Cardiac muscle cell (in vitro differentiated cells and primary cell): ENCODE data around the gene OTUD7B. TPM values are rescaled to one million over a fixed set of nuclear protein-coding genes. Genes with fewer than 3 reads are reported as not detected.

Source experiments
- DNase-seq, 2 donors: peaks; one replicate each; pipeline versions ENCODE4 v3.0.0 to v3.0.0-alpha.2; 2010 to 2017; ENCODE audit warnings: low read depth in 1 of 2, low spot score in 1 of 2
- H3K27ac ChIP-seq: fragments of 200-600 bp; sonication (generic); 2 replicates; pipeline ENCODE4 v1.5.1; 2016
- H3K27me3 ChIP-seq: fragments of 200-600 bp; sonication (generic); 2 replicates; pipeline ENCODE4 v1.6.0; 2016; ENCODE audit warnings: control low read depth
- H3K36me3 ChIP-seq: fragments of 200-600 bp; sonication (generic); 2 replicates; pipeline ENCODE4 v1.5.1; 2016; ENCODE audit warnings: control low read depth
- H3K4me1 ChIP-seq: fragments of 200-600 bp; sonication (generic); 2 replicates; pipeline ENCODE4 v1.8.1; 2017; ENCODE audit warnings: low read depth, mild to moderate bottlenecking, mixed run types
- H3K4me3 ChIP-seq: fragments of 200-600 bp; sonication (generic); 2 replicates; pipeline ENCODE4 v1.5.1; 2016; ENCODE audit warnings: mild to moderate bottlenecking
- H3K9me3 ChIP-seq: fragments of 200-600 bp; sonication (generic); 2 replicates; pipeline ENCODE4 v1.5.1; 2017; ENCODE audit warnings: low read depth, mild to moderate bottlenecking, control low read depth
- polyA plus RNA-seq: library from polyadenylated mRNA; unstranded; fragments of >200 nt; fragmentation: Nextera tagmentation; extraction: Ambion mirVana; gene quantifications from 2 replicates; pipeline ENCODE4 v1.2.1, GENCODE V29; 2016
- total RNA-seq: library from RNA; depleted of rRNA; stranded (reverse); fragments of >200 nt; gene quantifications from 2 replicates; pipeline ENCODE4 v1.2.3, GENCODE V29; 2016
- TF ChIP-seq, protein P1 (sequence below): IDR thresholded peaks from 2 replicates; pipeline ENCODE4 v1.5.1; 2012; ENCODE audit warnings: low read depth, mild to moderate bottlenecking, low read length

Gene OTUD7B
- total and polyA plus RNA-seq, 2 experiments from 2014 or later, result 3.1 to 16.4 TPM

- Histone ChIP-seq H3K4me1 (no peaks in the 10 kb centered on the region), H3K9me3 (no peaks in the 10 kb centered on the region), H3K27ac (peak overlapping the region; percentile 98), H3K36me3 (no peaks in the 10 kb centered on the region), H3K27me3 (no peaks in the 10 kb centered on the region), H3K4me3 (peak overlapping the region; percentile 75)
- peak in 1 of 2 donors; percentile 71 for DNase-seq
- TF ChIP-seq, protein P1, sequence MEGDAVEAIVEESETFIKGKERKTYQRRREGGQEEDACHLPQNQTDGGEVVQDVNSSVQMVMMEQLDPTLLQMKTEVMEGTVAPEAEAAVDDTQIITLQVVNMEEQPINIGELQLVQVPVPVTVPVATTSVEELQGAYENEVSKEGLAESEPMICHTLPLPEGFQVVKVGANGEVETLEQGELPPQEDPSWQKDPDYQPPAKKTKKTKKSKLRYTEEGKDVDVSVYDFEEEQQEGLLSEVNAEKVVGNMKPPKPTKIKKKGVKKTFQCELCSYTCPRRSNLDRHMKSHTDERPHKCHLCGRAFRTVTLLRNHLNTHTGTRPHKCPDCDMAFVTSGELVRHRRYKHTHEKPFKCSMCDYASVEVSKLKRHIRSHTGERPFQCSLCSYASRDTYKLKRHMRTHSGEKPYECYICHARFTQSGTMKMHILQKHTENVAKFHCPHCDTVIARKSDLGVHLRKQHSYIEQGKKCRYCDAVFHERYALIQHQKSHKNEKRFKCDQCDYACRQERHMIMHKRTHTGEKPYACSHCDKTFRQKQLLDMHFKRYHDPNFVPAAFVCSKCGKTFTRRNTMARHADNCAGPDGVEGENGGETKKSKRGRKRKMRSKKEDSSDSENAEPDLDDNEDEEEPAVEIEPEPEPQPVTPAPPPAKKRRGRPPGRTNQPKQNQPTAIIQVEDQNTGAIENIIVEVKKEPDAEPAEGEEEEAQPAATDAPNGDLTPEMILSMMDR, result no peak
Measured at GRCh38 chr1:149888999-149889289, 121.6 kb downstream of the OTUD7B start.

DNA sequence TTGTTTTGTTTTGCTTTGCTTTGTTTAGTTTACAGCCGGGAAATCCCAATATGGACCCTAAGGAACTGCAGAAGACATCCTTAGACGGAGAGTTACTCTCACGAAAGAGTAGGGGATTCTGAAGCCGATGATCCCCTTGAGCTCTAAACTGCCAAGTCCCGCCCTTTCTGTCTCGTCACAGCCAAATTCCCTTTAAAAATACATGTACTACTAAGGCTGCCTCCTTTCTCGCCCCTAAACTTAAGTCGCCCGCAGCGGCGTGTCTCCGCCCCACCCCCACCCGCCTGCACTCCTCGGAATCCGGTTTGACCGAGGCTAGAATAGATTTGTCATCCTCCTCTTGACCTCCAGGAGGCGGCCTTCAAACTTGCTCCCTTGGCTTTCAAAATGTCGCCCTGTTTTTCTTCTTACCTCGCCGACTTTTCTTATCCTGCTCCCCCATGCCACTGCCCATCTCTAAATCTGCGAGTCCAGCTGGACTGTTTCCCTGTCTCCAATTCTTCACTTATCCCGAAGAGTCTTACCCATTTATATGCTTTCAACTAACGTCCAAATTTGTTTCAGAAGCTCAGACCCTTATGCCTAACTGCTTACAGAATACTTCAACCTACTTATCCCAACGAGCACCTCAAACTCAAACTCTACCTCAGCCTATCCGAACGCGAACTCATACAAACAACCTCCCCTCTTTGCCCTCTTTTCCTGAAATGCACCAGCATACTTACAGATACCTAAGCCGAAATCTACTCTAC lies 122.1 kb downstream of the OTUD7B start:
- DNase-seq, result peak; percentile 86 to 95
- peak overlapping the region; percentile 75 for H3K4me3 ChIP-seq
- H3K36me3 ChIP-seq, result no peaks in the 10 kb centered on the region
- H3K4me1 ChIP-seq, result no peaks in the 10 kb centered on the region
- no peaks in the 10 kb centered on the region for H3K27me3 ChIP-seq
- TF ChIP-seq, protein P1, result peak; percentile 66
- no peaks in the 10 kb centered on the region for H3K9me3 ChIP-seq
- peak overlapping the region; percentile 98 for H3K27ac ChIP-seq

Other genes starting within 250 kb of the OTUD7B start
- gene FCGR1A, start 228.0 kb downstream of the OTUD7B start, total RNA-seq, result 0.30 TPM in 1 of 2 replicates, not detected in the other
- gene FCGR1A, start 228.0 kb downstream of the OTUD7B start, polyA plus RNA-seq, result 0.12 and 0.64 TPM in 2 replicates
- gene BOLA1, start 111.2 kb downstream of the OTUD7B start, total RNA-seq, result 26.2 and 46.0 TPM in 2 replicates
- 32.5 and 34.0 TPM in 2 replicates for gene BOLA1, start 111.2 kb downstream of the OTUD7B start, polyA plus RNA-seq
- gene SV2A, start 92.9 kb downstream of the OTUD7B start, total RNA-seq, result 19.2 and 21.9 TPM in 2 replicates
- gene SV2A, start 92.9 kb downstream of the OTUD7B start, polyA plus RNA-seq, result 20.0 and 23.3 TPM in 2 replicates
- 18.1 and 19.1 TPM in 2 replicates for gene SF3B4, start 82.9 kb downstream of the OTUD7B start, total RNA-seq
- gene SF3B4, start 82.9 kb downstream of the OTUD7B start, polyA plus RNA-seq, result 74.9 and 75.8 TPM in 2 replicates
- gene MTMR11, start 73.8 kb downstream of the OTUD7B start, total RNA-seq, result 1.0 and 1.3 TPM in 2 replicates
- 0.56 and 2.3 TPM in 2 replicates for gene MTMR11, start 73.8 kb downstream of the OTUD7B start, polyA plus RNA-seq
- gene VPS45, start 57.0 kb upstream of the OTUD7B start, total RNA-seq, result 46.6 and 53.4 TPM in 2 replicates
- 70.4 and 71.2 TPM in 2 replicates for gene VPS45, start 57.0 kb upstream of the OTUD7B start, polyA plus RNA-seq
- 94.1 and 102 TPM in 2 replicates for gene PLEKHO1, start 139.2 kb upstream of the OTUD7B start, total RNA-seq
- gene PLEKHO1, start 139.2 kb upstream of the OTUD7B start, polyA plus RNA-seq, result 143 and 149 TPM in 2 replicates
- gene ANP32E, start 225.4 kb upstream of the OTUD7B start, total RNA-seq, result 21.9 and 38.5 TPM in 2 replicates
- 36.8 and 60.9 TPM in 2 replicates for gene ANP32E, start 225.4 kb upstream of the OTUD7B start, polyA plus RNA-seq
- 34.8 and 46.1 TPM in 2 replicates for gene CA14, start 247.0 kb upstream of the OTUD7B start, total RNA-seq
- 68.2 and 133 TPM in 2 replicates for gene CA14, start 247.0 kb upstream of the OTUD7B start, polyA plus RNA-seq